K562 (cell line): ENCODE results near the gene MICAL2. TPM values are rescaled to one million over a fixed set of nuclear protein-coding genes. Genes with fewer than 3 reads are reported as not detected.

Source experiments
- ATAC-seq: fragments of 200-7000 bp; cut with Tn5 transposase; 3 replicates; pipeline ENCODE4 v1.9.1; 2020; ENCODE audit warnings: moderate library complexity
- BruUV-seq: library from RNA; stranded (reverse); fragments of 400-500 nt; replicated peaks from 2 replicates; lab custom pipeline; 2021; lab: Mats Ljungman, UMichigan
- CTCF ChIA-PET: fragments of 300-600 bp; formaldehyde crosslinking; extraction: SDS; loops from one replicate; lab custom pipeline; 2021; ENCODE audit warnings: low intra/inter-chr PET ratio; lab: Yijun Ruan, JAX
- POLR2A ChIA-PET: fragments of 300-600, 350-650 bp; sonication (Branson Sonifier 250); formaldehyde crosslinking; extraction: SDS; loops from one replicate; lab custom pipeline; 2021; ENCODE audit warnings: antibody characterized with exemption, inconsistent platforms; lab: Yijun Ruan, JAX
- DNase-seq, 4 experiments: peaks; one replicate each; pipeline versions ENCODE4 v3.0.0 to v3.0.0-alpha.2; 2011 to 2018; ENCODE audit warnings: low spot score in 3 of 4, mixed read lengths in 3 of 4; ENCODE audit errors: extremely low read depth in 1 of 4
- FAIRE-seq: peaks from 2 replicates; lab custom pipeline; 2011; peaks lifted over from hg19 to GRCh38; lab: Jason Lieb, UNC
- H2AFZ ChIP-seq: 2 replicates; pipeline ENCODE4 v1.6.0; 2011; ENCODE audit warnings: low read depth, low read length, control low read depth, inconsistent platforms
- H3K27ac ChIP-seq: fragments of 200-600 bp; 3 replicates; pipeline ENCODE4 v1.8.0; 2011; ENCODE audit warnings: low read depth, mild to moderate bottlenecking, control low read depth, inconsistent platforms, low read length, moderate library complexity, mixed read lengths; ENCODE audit errors: extremely low read depth
- H3K27me3 ChIP-seq, 2 experiments: fragments of 300-600 bp in 1 of 2; 2 replicates in 1 of 2; 3 replicates in 1 of 2; pipeline versions ENCODE4 v1.6.0 to v1.8.0; 2011; ENCODE audit warnings: inconsistent platforms in 2 of 2, low read length in 2 of 2, mild to moderate bottlenecking in 1 of 2, mixed read lengths in 1 of 2, moderate library complexity in 1 of 2; ENCODE audit not compliant: control insufficient read depth in 2 of 2, insufficient read depth in 2 of 2
- H3K36me3 ChIP-seq: fragments of 300-600 bp; 3 replicates; pipeline ENCODE4 v1.8.0; 2011; ENCODE audit warnings: mild to moderate bottlenecking, low read length, inconsistent platforms; ENCODE audit not compliant: control insufficient read depth, insufficient read depth
- H3K4me1 ChIP-seq, 2 experiments: fragments of 200-600 bp in 1 of 2; replicated peaks in 1 of 2; 2 replicates in 1 of 2; 3 replicates in 1 of 2; pipeline versions ENCODE4 v1.5.1 to v1.8.0; 2011; ENCODE audit warnings: inconsistent platforms in 2 of 2, low read length in 2 of 2, mild to moderate bottlenecking in 1 of 2, mixed read lengths in 1 of 2, moderate library complexity in 1 of 2; ENCODE audit not compliant: control insufficient read depth in 2 of 2, insufficient read depth in 2 of 2
- H3K4me2 ChIP-seq: 2 replicates; pipeline ENCODE4 v1.6.1; 2011; ENCODE audit warnings: low read length, control low read depth, inconsistent platforms, mixed read lengths; ENCODE audit not compliant: insufficient read depth
- H3K4me3 ChIP-seq: fragments of 200-600 bp; sonication (generic), shearing (Covaris generic); 2 replicates; pipeline ENCODE4 v1.5.1; 2016; ENCODE audit warnings: control low read depth, inconsistent platforms
- H3K79me2 ChIP-seq: fragments of 200-600 bp; 3 replicates; pipeline ENCODE4 v1.8.0; 2011; ENCODE audit warnings: low read length, inconsistent platforms; ENCODE audit not compliant: control insufficient read depth, insufficient read depth
- H3K9ac ChIP-seq, 2 experiments: 2 replicates each; pipeline versions ENCODE4 v1.6.0 to v1.6.1; 2011; ENCODE audit warnings: low read depth in 2 of 2, low read length in 2 of 2, control low read depth in 1 of 2, inconsistent platforms in 1 of 2, mild to moderate bottlenecking in 1 of 2, mixed read lengths in 1 of 2; ENCODE audit not compliant: insufficient read depth in 1 of 2
- H3K9me1 ChIP-seq: one replicate; pipeline ENCODE4 v1.6.0; 2011; ENCODE audit warnings: inconsistent platforms, mild to moderate bottlenecking, low read length, moderate library complexity; ENCODE audit not compliant: control insufficient read depth, insufficient read depth
- H3K9me3 ChIP-seq: replicated peaks from 2 replicates; pipeline ENCODE4 v1.5.1; 2011; ENCODE audit warnings: low read depth, low read length, inconsistent platforms; ENCODE audit not compliant: control insufficient read depth, insufficient read depth
- H4K20me1 ChIP-seq: replicated peaks from 2 replicates; pipeline ENCODE4 v1.6.1; 2011; ENCODE audit warnings: low read length, inconsistent platforms, mixed read lengths; ENCODE audit not compliant: control insufficient read depth, insufficient read depth
- DEAF1 ChIP-seq: fragments of 450-650 bp; formaldehyde crosslinking; IDR thresholded peaks from 2 replicates; pipeline ENCODE4 v1.4.0; 2020; ENCODE audit warnings: mild to moderate bottlenecking, moderate library complexity
- PML ChIP-seq: IDR thresholded peaks from 2 replicates; pipeline ENCODE4 v1.6.1; 2012; ENCODE audit warnings: low read length, inconsistent platforms
- PURB ChIP-seq: sonication (generic); formaldehyde crosslinking; IDR thresholded peaks from 2 replicates; pipeline ENCODE4 v1.9.0; 2021; ENCODE audit warnings: low read depth, mild to moderate bottlenecking, missing genetic modification reagents
- RFX1 ChIP-seq: fragments of 450-650 bp; IDR thresholded peaks from 2 replicates; pipeline ENCODE4 v1.6.1; 2016; ENCODE audit warnings: mild to moderate bottlenecking, moderate library complexity
- WGBS: fragments of 100-300 bp; shearing (Covaris generic); methylation state at CpG from one replicate; pipeline ENCODE4 v1.1.6; 2016; ENCODE audit warnings: low coverage, mixed read lengths; ENCODE audit not compliant: insufficient coverage; ENCODE audit errors: missing lambda C conversion rate; 5-methylcytosine and 5-hydroxymethylcytosine counted together
- in situ Hi-C: fragments of 300-500 bp; cut with MboI; formaldehyde crosslinking; loops from 4 replicates; pipeline ENCODE4 v1.15.0; 2018; ENCODE audit warnings: inconsistent platforms, mixed read lengths
- intact Hi-C: fragments of 100-400 bp; cut with micrococcal nuclease; formaldehyde crosslinking; loops from 2 replicates; pipeline ENCODE4 v1.14.2; 2022
- polyA plus RNA-seq, 8 experiments: library from polyadenylated mRNA; depleted of rRNA in 4 of 8; stranded (reverse) in 5 of 8; unstranded in 3 of 8; fragments of >200 nt; fragmentation: Nextera tagmentation in 2 of 8; fragmentation: Illumina TruSeq in 1 of 8; extraction: Ambion mirVana in 2 of 8; extraction: Trizol in 1 of 8; gene quantifications; 2 replicates each; pipeline versions ENCODE4 v1.2.1 to v1.2.3, GENCODE V29; 2011 to 2014; ENCODE audit warnings: inconsistent platforms in 1 of 8, missing spikeins in 1 of 8
- total RNA-seq, 7 experiments: library from RNA; depleted of rRNA in 6 of 7; stranded (reverse); fragments of >200 nt in 6 of 7; fragmentation: Illumina TruSeq in 2 of 7; extraction: Trizol in 2 of 7; gene quantifications; 2 replicates each; pipeline versions ENCODE4 v1.2.1 to v1.2.3, GENCODE V29; 2011 to 2021; ENCODE audit warnings: low replicate concordance in 1 of 7

MICAL2 gene
- total and polyA plus RNA-seq, 9 of the 15 experiments (the other 6 are each of a cell fraction or from before 2014, with no cell fraction given), result 4.7 to 64.2 (median 33.6) TPM

- Histone ChIP-seq H3K27ac (no peak overlapping the region), H3K4me1 (no peaks in the 10 kb centered on the region; a peak in 1 of 5 replicates), H3K9me1 (no peaks in the 10 kb centered on the region), H3K4me3 (no peak overlapping the region), H3K4me2 (no peak overlapping the region), H3K9ac (no peak overlapping the region), H3K9me3 (no peaks in the 10 kb centered on the region), H3K79me2 (no peaks in the 10 kb centered on the region), H2AFZ (no peak overlapping the region), H4K20me1 (0 out of 2 replicates have a peak, but pooled peaks cover 3% of the 10 kb centered on the region), H3K27me3 (peaks cover 32 to 52% of the 10 kb centered on the region in 2 experiments), H3K36me3 (no peaks in the 10 kb centered on the region)
- DNase-seq (no peak), FAIRE-seq (no peak), ATAC-seq (no peak)
- in situ Hi-C loops (no loop called here), intact Hi-C loops (no loop called here)
- TF ChIP-seq PML, result no peak
- TF ChIP-seq RFX1, result 0 out of 2 replicates have a peak, but pooled peaks have one; percentile 5
- no peak for TF ChIP-seq PURB (CRISPR knock-in tag)
- no peak for TF ChIP-seq DEAF1 (CRISPR knock-in tag)
- 3% methylated on average over 4 of the region's 4 CpGs for WGBS
- no TSS peak for BruUV-seq
- POLR2A ChIA-PET, result interaction anchor here (0.6 to 1.2 kb wide), 2 partner anchors 18 to 48 kb away, joined by 3 to 4 read pairs; no protein-coding TSS in a partner anchor
- CTCF ChIA-PET, result no interaction called here
Measured at GRCh38 chr11:12076840-12077534, 33.4 kb upstream of the MICAL2 start.
